ENCODE measurements around the gene TMEM176B.

The TMEM176B gene

GRCh38 chr7:150799741-150800580 lies at the start of gene TMEM176B:
TMEM176B (minus strand) TSS chr7:150800364; CDS start chr7:150796569, 3,795 bp downstream.
- no peak within 1 kb of the TSS for H3K4me3 ChIP-seq (ENCODE audit: low read depth, low read length)
- TF ChIP-seq, protein P1, sequence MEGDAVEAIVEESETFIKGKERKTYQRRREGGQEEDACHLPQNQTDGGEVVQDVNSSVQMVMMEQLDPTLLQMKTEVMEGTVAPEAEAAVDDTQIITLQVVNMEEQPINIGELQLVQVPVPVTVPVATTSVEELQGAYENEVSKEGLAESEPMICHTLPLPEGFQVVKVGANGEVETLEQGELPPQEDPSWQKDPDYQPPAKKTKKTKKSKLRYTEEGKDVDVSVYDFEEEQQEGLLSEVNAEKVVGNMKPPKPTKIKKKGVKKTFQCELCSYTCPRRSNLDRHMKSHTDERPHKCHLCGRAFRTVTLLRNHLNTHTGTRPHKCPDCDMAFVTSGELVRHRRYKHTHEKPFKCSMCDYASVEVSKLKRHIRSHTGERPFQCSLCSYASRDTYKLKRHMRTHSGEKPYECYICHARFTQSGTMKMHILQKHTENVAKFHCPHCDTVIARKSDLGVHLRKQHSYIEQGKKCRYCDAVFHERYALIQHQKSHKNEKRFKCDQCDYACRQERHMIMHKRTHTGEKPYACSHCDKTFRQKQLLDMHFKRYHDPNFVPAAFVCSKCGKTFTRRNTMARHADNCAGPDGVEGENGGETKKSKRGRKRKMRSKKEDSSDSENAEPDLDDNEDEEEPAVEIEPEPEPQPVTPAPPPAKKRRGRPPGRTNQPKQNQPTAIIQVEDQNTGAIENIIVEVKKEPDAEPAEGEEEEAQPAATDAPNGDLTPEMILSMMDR (IDR thresholded peaks at IDR 0.05; ENCODE audit: insufficient read depth, low read depth, low read length, missing control alignments), result no peak
- no peak for DNase-seq (ENCODE audit: low read depth)

DNA sequence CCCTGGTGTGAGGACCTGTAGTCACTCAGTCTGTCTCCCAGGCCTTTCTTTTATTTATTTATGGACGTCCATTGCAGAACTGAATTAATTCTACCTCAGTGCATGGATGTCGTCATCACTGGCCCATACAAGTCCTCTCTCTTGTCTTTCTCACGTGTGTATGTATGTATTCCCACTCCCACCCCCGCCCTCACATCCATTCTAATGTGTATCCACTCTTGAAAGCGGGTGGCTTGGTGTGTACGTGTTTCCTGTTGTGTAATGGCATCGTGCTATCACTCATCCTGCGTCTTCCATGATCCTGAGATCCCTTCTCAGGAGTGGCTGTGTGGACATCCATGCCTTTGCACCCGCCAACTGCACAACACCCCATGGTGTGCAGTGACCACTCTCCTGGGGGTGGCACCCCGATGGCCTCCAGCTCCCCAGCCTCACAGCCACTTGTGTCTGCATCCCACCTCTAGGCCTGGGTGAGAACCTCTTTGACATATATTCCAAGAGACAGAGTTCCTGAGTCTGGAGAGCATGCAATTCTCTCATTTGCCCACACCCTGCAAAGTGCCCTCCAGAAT lies 49.1 kb upstream of the TMEM176B start:
- H3K4me3 ChIP-seq (ENCODE audit: low read depth, low read length), result no peak overlapping the region
- no peak for DNase-seq (ENCODE audit: low read depth)

DNA sequence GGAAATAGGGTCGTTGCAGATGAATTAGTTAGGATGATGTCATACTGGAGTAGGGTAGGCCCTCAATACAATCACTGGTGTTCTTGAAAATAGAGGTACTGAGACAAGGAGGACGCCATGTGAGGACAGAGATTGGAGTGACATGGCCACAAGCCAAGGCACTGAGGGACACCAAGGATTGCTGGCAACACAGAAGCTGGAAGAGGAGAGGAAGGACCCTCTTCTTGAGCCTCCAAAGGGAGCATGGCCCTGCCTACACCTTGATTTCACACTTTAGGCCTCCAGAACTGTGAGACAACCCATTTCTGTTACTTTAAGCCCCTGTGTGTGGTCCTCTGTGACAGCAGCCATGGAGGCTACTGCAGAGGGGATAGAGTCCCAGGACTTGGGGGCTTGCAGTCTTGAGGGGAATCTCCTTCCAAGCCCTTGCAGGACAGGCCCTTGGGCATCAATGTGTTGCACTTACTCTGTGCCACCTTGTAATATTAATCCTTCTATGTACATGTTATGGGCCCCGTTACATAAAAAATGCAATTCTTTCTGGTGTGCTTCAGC lies 48.5 kb upstream of the TMEM176B start:
- no peak for DNase-seq (ENCODE audit: low read depth)
- TF ChIP-seq, protein P1 (IDR thresholded peaks at IDR 0.05; ENCODE audit: insufficient read depth, low read depth, low read length, missing control alignments), result no peak
- H3K4me3 ChIP-seq (ENCODE audit: low read depth, low read length), result no peak overlapping the region

More for the DNA sequence above, 49.1 kb upstream of the TMEM176B start:
- TF ChIP-seq, protein P1 (IDR thresholded peaks at IDR 0.05; ENCODE audit: insufficient read depth, low read depth, low read length, missing control alignments), result no peak

DNA sequence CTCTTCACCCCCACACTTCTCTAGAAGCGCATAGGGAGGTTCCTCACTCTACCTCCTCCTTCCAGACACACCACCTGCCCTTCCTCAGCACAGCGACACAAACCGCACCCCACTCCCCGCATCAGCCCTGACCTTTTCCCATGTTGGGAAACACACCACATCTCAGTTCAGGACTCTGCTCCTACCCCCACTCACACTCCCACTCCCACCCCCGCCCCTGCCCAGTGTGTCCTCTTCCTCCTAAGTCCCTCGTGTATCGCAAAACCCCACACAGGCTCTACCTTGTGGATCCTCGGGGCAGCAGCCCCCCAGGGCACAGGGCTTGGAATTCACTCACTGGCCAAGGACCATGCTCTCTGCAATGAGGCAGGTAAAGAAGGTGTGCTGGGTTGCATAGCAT lies 47.9 kb upstream of the TMEM176B start:
- no peak for DNase-seq (ENCODE audit: low read depth)
- no peak overlapping the region for H3K4me3 ChIP-seq (ENCODE audit: low read depth, low read length)
- TF ChIP-seq, protein P1 (IDR thresholded peaks at IDR 0.05; ENCODE audit: insufficient read depth, low read depth, low read length, missing control alignments), result no peak

GRCh38 chr7:150847536-150847935 lies 47.4 kb upstream of the TMEM176B start:
- H3K4me3 ChIP-seq (ENCODE audit: low read depth, low read length), result no peak overlapping the region
- TF ChIP-seq, protein P1 (IDR thresholded peaks at IDR 0.05; ENCODE audit: insufficient read depth, low read depth, low read length, missing control alignments), result no peak
- DNase-seq (ENCODE audit: low read depth), result no peak

DNA sequence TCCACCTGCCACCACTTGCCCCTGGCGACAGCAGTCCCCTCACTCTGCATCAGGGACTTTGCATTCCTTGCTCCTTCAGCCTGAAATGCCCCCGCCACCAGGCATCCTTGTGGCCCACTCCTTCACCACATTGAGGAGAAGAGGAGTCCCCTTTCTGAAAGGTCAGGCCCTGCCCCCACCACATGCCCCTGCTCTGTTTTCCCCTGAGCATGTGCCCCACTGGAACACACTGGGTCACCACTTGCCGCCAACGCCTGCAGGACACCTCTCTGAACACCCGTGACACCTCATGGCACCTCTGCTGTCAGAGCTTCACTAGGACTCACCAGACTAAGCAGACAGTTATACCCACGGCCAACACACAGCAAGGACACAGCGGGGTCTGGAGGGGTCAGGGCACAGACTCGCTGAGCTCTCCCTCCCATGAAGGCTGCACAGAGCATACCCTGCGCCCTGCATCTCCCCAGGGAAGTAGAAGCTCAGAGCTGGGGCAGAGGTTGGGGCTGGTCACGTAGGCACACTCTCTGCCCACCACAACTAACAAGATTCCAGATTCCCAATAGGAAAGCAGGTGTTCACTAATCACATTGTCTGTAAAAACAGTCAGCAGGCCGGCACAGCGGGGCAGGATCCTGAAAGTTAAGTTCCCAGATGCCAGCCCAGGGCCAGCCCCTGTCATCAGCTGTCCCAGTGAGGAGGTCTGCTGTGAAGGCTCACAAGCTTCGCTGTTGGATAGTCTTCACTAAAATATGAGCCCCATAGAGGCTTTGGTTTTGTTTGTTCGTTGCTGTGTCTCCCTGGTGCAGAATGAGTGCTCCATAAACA lies 46.3 kb upstream of the TMEM176B start:
- TF ChIP-seq, protein P1 (IDR thresholded peaks at IDR 0.05; ENCODE audit: insufficient read depth, low read depth, low read length, missing control alignments), result no peak
- no peak for DNase-seq (ENCODE audit: low read depth)
- H3K4me3 ChIP-seq (ENCODE audit: low read depth, low read length), result no peak overlapping the region
